Measurements from ENCODE around the gene LRCH1. TPM values are rescaled to one million over a fixed set of nuclear protein-coding genes. Genes with fewer than 3 reads are reported as not detected.

Gene LRCH1
- total and polyA plus RNA-seq, 2 of the 4 experiments (the other 2 are of a cell fraction), result 7.0 to 8.8 TPM

- Histone ChIP-seq H2AFZ (replicated peaks; ENCODE audit: low read length, poor library complexity) (no peak overlapping the region), H4K91ac (ENCODE audit: insufficient read depth, low read depth, low read length) (no peak overlapping the region), H4K5ac (ENCODE audit: low read depth, low read length) (no peak overlapping the region), H2BK20ac (ENCODE audit: low read depth, low read length) (no peak overlapping the region), H3K4me3 (ENCODE audit: insufficient read depth, low read depth, low read length) (no peak overlapping the region), H2BK15ac (ENCODE audit: low read depth, low read length) (no peak overlapping the region; the same call in 2 of the 3 replicates), H3K14ac (replicated peaks; ENCODE audit: low read depth, low read length) (no peak overlapping the region), H3K4ac (ENCODE audit: low read depth, low read length) (no peak overlapping the region), H3K27me3 (ENCODE audit: control insufficient read depth, insufficient read depth, low read length) (no peaks in the 10 kb centered on the region), H3K56ac (ENCODE audit: extremely low read depth, insufficient read depth, low read length) (no peak overlapping the region), H3K79me1 (ENCODE audit: low read depth in 1 of 2, low read length in 2 of 2) (peaks cover 35 to 75% of the 10 kb centered on the region in 2 experiments), H3K36me3 (ENCODE audit: control insufficient read depth, insufficient read depth, low read length) (no peaks in the 10 kb centered on the region), H3K4me1 (ENCODE audit: control insufficient read depth, insufficient read depth, low read length) (peaks cover 10% of the 10 kb centered on the region), H3K4me2 (ENCODE audit: low read depth, low read length) (no peak overlapping the region), H2BK120ac (ENCODE audit: low read depth, low read length) (no peak overlapping the region), H2BK5ac (ENCODE audit: low read depth, low read length, poor library complexity, severe bottlenecking) (no peak overlapping the region), H4K20me1 (ENCODE audit: insufficient read depth, low read length) (peaks cover 13% of the 10 kb centered on the region; the same call in 1 of the 2 replicates), H3K27ac (ENCODE audit: insufficient read depth, low read length) (no peak overlapping the region), H3K9me3 (ENCODE audit: control insufficient read depth, insufficient read depth, low read length) (no peaks in the 10 kb centered on the region), H3K18ac (ENCODE audit: low read depth, low read length) (no peak overlapping the region), H4K8ac (ENCODE audit: low read depth in 2 of 2, low read length in 2 of 2) (peak overlapping the region in 1 of 2 experiments; percentile 52; a peak in 1 of 4 replicates), H3K23ac (ENCODE audit: low read depth, low read length) (0 out of 2 replicates have a peak overlapping the region, but pooled peaks have one; percentile 4), H2AK9ac (replicated peaks; ENCODE audit: low read depth, low read length, poor library complexity) (no peak overlapping the region), H2AK5ac (ENCODE audit: low read depth, low read length) (no peak overlapping the region), H3K9ac (ENCODE audit: low read depth, low read length) (no peak overlapping the region), H3K9me1 (ENCODE audit: insufficient read depth, low read length) (peaks cover 6% of the 10 kb centered on the region; the same call in 1 of the 2 replicates)
- intact Hi-C loops (cut with micrococcal nuclease) (no loop called here), dilution Hi-C loops (cut with HindIII; ENCODE audit: low sequenced_read_pairs, unreplicated experiment) (no loop called here), in situ Hi-C loops (cut with MboI; ENCODE audit: low sequenced_read_pairs) (no loop called here)
- TF ChIP-seq, protein P1, sequence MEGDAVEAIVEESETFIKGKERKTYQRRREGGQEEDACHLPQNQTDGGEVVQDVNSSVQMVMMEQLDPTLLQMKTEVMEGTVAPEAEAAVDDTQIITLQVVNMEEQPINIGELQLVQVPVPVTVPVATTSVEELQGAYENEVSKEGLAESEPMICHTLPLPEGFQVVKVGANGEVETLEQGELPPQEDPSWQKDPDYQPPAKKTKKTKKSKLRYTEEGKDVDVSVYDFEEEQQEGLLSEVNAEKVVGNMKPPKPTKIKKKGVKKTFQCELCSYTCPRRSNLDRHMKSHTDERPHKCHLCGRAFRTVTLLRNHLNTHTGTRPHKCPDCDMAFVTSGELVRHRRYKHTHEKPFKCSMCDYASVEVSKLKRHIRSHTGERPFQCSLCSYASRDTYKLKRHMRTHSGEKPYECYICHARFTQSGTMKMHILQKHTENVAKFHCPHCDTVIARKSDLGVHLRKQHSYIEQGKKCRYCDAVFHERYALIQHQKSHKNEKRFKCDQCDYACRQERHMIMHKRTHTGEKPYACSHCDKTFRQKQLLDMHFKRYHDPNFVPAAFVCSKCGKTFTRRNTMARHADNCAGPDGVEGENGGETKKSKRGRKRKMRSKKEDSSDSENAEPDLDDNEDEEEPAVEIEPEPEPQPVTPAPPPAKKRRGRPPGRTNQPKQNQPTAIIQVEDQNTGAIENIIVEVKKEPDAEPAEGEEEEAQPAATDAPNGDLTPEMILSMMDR (conservative IDR thresholded peaks at IDR 0.05; ENCODE audit: low read depth, low read length), result no peak
- TF ChIP-seq RCOR1 (IDR thresholded peaks at IDR 0.05; ENCODE audit: insufficient replicate concordance, low read length) (no peak), MXI1 (IDR thresholded peaks at IDR 0.05; ENCODE audit: borderline replicate concordance, low read depth, low read length) (no peak), BHLHE40 (IDR thresholded peaks at IDR 0.05; ENCODE audit: low read depth, low read length) (no peak), RAD21 (IDR thresholded peaks at IDR 0.05; ENCODE audit: low read length) (no peak), MAZ (IDR thresholded peaks at IDR 0.05; ENCODE audit: borderline replicate concordance, low read depth, low read length) (no peak), RFX5 (IDR thresholded peaks at IDR 0.05; ENCODE audit: low read depth, low read length) (no peak), POLR2A (IDR thresholded peaks at IDR 0.05; ENCODE audit: low read depth, low read length) (no peak), NFE2L2 (IDR thresholded peaks at IDR 0.05; ENCODE audit: low read depth, low read length) (no peak), MAFK (IDR thresholded peaks at IDR 0.05; ENCODE audit: low read depth, low read length) (no peak), CHD1 (IDR thresholded peaks at IDR 0.05; ENCODE audit: low read depth, low read length) (no peak), CEBPB (IDR thresholded peaks at IDR 0.05; ENCODE audit: low read depth, low read length) (no peak), SMC3 (IDR thresholded peaks at IDR 0.05; ENCODE audit: low read depth, low read length) (no peak), FOS (IDR thresholded peaks at IDR 0.05; ENCODE audit: low read depth, low read length) (no peak)
- TF ChIP-seq, protein P2, sequence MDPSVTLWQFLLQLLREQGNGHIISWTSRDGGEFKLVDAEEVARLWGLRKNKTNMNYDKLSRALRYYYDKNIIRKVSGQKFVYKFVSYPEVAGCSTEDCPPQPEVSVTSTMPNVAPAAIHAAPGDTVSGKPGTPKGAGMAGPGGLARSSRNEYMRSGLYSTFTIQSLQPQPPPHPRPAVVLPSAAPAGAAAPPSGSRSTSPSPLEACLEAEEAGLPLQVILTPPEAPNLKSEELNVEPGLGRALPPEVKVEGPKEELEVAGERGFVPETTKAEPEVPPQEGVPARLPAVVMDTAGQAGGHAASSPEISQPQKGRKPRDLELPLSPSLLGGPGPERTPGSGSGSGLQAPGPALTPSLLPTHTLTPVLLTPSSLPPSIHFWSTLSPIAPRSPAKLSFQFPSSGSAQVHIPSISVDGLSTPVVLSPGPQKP (IDR thresholded peaks at IDR 0.05; ENCODE audit: borderline replicate concordance, low read depth, low read length), result no peak
- TF ChIP-seq, protein P3, sequence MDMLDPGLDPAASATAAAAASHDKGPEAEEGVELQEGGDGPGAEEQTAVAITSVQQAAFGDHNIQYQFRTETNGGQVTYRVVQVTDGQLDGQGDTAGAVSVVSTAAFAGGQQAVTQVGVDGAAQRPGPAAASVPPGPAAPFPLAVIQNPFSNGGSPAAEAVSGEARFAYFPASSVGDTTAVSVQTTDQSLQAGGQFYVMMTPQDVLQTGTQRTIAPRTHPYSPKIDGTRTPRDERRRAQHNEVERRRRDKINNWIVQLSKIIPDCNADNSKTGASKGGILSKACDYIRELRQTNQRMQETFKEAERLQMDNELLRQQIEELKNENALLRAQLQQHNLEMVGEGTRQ (IDR thresholded peaks at IDR 0.05; ENCODE audit: low read depth, low read length), result no peak
- ChIA-PET CTCF (no interaction called here), POLR2A (ENCODE audit: unreplicated experiment) (no interaction called here)
- no TSS peak for BruUV-seq (replicated peaks)
- ATAC-seq (ENCODE audit: low read depth) (no peak), DNase-seq (no peak)
- no CpG with 5 or more reads among the region's 2 CpGs for WGBS, 2 experiments (ENCODE audit: extremely low coverage in 2 of 2, insufficient read length in 1 of 2)
Observed at GRCh38 chr13:46632176-46632575, 79.2 kb downstream of the LRCH1 start.
